DND-41 (cell line): ENCODE data around the gene FOXO4.

Experiments used
- ATAC-seq: fragments of 200-7000 bp; cut with Tn5 transposase; 3 replicates; pipeline ENCODE4 v1.9.1; 2021; ENCODE audit warnings: low read depth; ENCODE audit not compliant: insufficient read depth
- DNase-seq: peaks from one replicate; pipeline ENCODE4 v3.0.0-alpha.2; 2020
- H2AFZ ChIP-seq: 2 replicates; pipeline ENCODE4 v1.6.0; 2012; ENCODE audit warnings: low read depth, low read length
- H3K27ac ChIP-seq: 2 replicates; pipeline ENCODE4 v1.5.1; 2012; ENCODE audit warnings: low read length, inconsistent platforms
- H3K27me3 ChIP-seq: fragments of 200-600 bp; sonication (generic); 2 replicates; pipeline ENCODE4 v1.6.0; 2012; ENCODE audit warnings: low read length, mild to moderate bottlenecking, inconsistent platforms; ENCODE audit not compliant: insufficient read depth, poor library complexity
- H3K36me3 ChIP-seq: 2 replicates; pipeline ENCODE4 v1.5.1; 2012; ENCODE audit warnings: low read length, inconsistent platforms; ENCODE audit not compliant: insufficient read depth
- H3K4me1 ChIP-seq: 2 replicates; pipeline ENCODE4 v1.5.1; 2012; ENCODE audit warnings: mild to moderate bottlenecking, low read length; ENCODE audit not compliant: insufficient read depth
- H3K4me2 ChIP-seq: 2 replicates; pipeline ENCODE4 v1.6.0; 2012; ENCODE audit warnings: mild to moderate bottlenecking, moderate library complexity, low read length, inconsistent platforms; ENCODE audit not compliant: insufficient read depth
- H3K4me3 ChIP-seq, 2 experiments: fragments of 200-600 bp in 1 of 2; shearing (Covaris generic) in 1 of 2; 2 replicates each; pipeline ENCODE4 v1.5.1; 2012 to 2016; ENCODE audit warnings: inconsistent platforms in 2 of 2, low read length in 2 of 2, mild to moderate bottlenecking in 2 of 2, low read depth in 1 of 2, moderate library complexity in 1 of 2
- H3K79me2 ChIP-seq: 2 replicates; pipeline ENCODE4 v1.6.0; 2012; ENCODE audit warnings: low read length, inconsistent platforms; ENCODE audit not compliant: insufficient read depth
- H3K9ac ChIP-seq: 2 replicates; pipeline ENCODE4 v1.6.0; 2012; ENCODE audit warnings: low read depth, mild to moderate bottlenecking, inconsistent platforms, low read length, moderate library complexity
- H3K9me3 ChIP-seq: 2 replicates; pipeline ENCODE4 v1.5.1; 2012; ENCODE audit warnings: low read length, moderate library complexity, mild to moderate bottlenecking, inconsistent platforms; ENCODE audit not compliant: insufficient read depth, severe bottlenecking
- H4K20me1 ChIP-seq: 2 replicates; pipeline ENCODE4 v1.6.0; 2012; ENCODE audit warnings: low read length; ENCODE audit not compliant: insufficient read depth
- EZH2 ChIP-seq: IDR thresholded peaks from 3 replicates; pipeline ENCODE4 v1.6.1; 2012; ENCODE audit warnings: borderline replicate concordance, low read depth, mild to moderate bottlenecking, moderate library complexity, low read length, inconsistent platforms; ENCODE audit not compliant: severe bottlenecking
- TF ChIP-seq, protein P1 (sequence below): IDR thresholded peaks from 2 replicates; pipeline ENCODE4 v1.5.1; 2012; ENCODE audit warnings: borderline replicate concordance, low read length, moderate library complexity, mild to moderate bottlenecking; ENCODE audit not compliant: poor library complexity, severe bottlenecking; ENCODE audit errors: extremely low read depth

Gene FOXO4

DNA sequence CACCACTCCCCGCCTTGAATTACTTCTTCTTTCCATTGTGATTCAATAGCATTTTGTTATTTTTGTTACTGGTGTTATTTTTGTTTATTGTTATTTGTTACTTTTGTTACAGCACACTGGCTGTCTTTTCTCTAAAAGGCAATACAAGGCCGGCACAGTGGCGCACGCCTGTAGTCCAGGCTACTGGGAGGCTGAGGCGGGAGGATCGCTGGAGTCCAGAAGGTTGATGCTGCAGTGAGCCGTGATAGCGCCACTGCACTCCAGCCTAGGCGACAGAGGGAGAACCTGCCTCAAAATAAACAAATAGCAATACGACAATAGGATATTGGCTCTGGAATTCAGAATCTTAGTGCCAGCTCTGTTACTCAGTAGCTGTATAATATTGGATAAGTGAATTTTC is 21.7 kb downstream of the FOXO4 start:
- TF ChIP-seq, protein P1, sequence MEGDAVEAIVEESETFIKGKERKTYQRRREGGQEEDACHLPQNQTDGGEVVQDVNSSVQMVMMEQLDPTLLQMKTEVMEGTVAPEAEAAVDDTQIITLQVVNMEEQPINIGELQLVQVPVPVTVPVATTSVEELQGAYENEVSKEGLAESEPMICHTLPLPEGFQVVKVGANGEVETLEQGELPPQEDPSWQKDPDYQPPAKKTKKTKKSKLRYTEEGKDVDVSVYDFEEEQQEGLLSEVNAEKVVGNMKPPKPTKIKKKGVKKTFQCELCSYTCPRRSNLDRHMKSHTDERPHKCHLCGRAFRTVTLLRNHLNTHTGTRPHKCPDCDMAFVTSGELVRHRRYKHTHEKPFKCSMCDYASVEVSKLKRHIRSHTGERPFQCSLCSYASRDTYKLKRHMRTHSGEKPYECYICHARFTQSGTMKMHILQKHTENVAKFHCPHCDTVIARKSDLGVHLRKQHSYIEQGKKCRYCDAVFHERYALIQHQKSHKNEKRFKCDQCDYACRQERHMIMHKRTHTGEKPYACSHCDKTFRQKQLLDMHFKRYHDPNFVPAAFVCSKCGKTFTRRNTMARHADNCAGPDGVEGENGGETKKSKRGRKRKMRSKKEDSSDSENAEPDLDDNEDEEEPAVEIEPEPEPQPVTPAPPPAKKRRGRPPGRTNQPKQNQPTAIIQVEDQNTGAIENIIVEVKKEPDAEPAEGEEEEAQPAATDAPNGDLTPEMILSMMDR = no peak
- no peak for TF ChIP-seq EZH2
- ATAC-seq = no peak
- peaks cover 28% of the 10 kb centered on the region for H3K36me3 ChIP-seq
- no peaks in the 10 kb centered on the region for H3K27me3 ChIP-seq
- H3K4me2 ChIP-seq = peak overlapping the region; percentile 81
- H3K4me3 ChIP-seq = peak overlapping the region in 1 of 2 experiments; percentile 79; a peak in 2 of 4 replicates
- H3K27ac ChIP-seq = peak overlapping the region; percentile 99
- no peak overlapping the region for H2AFZ ChIP-seq
- H4K20me1 ChIP-seq = no peaks in the 10 kb centered on the region
- H3K9ac ChIP-seq = peak overlapping the region; percentile 86
- H3K79me2 ChIP-seq = peaks cover 32% of the 10 kb centered on the region
- peaks cover 45% of the 10 kb centered on the region for H3K4me1 ChIP-seq
- no peak for DNase-seq
- no peaks in the 10 kb centered on the region for H3K9me3 ChIP-seq

DNA sequence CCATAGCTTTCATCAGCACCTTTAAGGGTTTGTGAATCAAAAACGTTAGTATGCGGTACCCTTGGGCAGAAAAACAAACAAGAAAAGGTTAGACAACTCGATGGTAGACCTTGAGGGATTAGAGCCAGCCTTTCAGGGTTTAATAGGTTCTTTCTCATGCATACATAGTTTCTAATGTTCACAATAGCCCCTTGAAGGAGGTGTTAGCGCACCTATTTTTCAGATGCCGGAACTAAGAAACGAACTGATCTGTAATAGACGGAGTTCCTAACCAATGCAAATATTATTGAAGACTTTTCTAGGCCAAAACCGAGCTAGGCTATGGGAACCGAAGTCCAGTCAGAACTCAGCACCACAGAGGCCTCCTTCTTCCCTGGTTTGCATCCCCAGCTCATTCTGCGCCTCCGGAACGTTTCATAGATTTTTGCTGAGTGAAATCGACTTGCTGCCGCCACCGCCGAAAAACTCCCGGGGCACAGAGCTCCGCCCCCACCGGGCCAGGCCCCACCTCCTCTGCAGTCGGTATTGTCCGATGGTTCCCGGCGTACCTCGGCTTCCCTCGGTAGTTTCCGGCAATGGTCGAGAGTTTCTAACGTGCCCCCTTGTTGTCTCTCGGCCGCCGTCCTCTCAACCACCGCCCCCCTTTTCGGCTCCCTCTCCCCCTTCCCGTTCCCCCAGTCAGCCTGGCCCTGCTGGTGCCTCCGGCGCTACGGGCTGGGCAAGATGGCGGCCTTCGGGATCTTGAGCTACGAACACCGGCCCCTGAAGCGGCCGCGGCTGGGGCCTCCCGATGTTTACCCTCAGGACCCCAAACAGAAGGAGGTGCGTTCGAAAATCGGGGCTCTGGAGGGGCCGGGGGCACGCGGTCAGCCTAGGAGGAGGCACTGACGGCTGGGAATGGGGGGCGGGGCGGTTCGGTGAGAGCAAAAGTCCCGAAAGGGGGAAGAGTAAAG is 22.7 kb downstream of the FOXO4 start, which contains the start of gene MED12:
Gene MED12 (plus strand): TSS at position 565 of the 953 bp plus-strand sequence. CDS start 159 bp downstream, at position 724.
- H3K36me3 ChIP-seq = peaks cover 37% of the 10 kb centered on the region
- H3K79me2 ChIP-seq = peaks cover 32% of the 10 kb centered on the region
- H3K27me3 ChIP-seq = no peaks in the 10 kb centered on the region
- no peak for TF ChIP-seq EZH2
- TF ChIP-seq, protein P1 = no peak
- DNase-seq (peak; percentile 89), ATAC-seq (peak; percentile 96)
- H3K4me3 ChIP-seq = peak within 1 kb of the TSS; percentile 66 to 79; a peak in 3 of 4 replicates
- peak within 1 kb of the TSS; percentile 94 for H2AFZ ChIP-seq
- H3K9ac ChIP-seq = peak within 1 kb of the TSS; percentile 86
- H3K27ac ChIP-seq = peak within 1 kb of the TSS; percentile 99
- H3K9me3 ChIP-seq = no peaks in the 10 kb centered on the region
- peak within 1 kb of the TSS; percentile 81 for H3K4me2 ChIP-seq
- peaks cover 35% of the 10 kb centered on the region for H3K4me1 ChIP-seq
- H4K20me1 ChIP-seq = no peaks in the 10 kb centered on the region

DNA sequence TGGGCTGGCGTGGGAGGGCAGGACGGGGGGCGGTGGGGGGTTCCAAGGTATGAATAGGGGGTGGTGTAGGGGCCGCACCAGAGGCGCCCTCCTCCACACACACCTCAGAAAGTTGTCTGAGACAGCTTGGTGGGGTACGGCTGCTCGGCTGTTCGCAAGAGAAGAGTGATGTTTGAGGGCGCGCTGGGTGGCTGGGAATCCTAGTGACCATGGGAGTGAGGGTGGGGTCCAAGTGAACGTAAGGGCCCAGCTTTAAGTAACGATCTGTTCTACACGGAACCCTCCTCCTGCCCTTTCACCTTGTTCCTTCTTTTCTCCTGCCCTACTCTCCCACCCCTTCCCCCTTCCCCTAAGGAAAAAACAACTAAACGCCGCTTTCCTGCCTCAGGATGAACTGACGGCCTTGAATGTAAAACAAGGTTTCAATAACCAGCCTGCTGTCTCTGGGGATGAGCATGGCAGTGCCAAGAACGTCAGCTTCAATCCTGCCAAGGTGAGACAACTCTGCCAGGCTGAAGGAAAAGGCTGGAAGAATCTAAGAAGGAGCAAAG is 23.4 kb downstream of the FOXO4 start:
- H3K27me3 ChIP-seq = no peaks in the 10 kb centered on the region
- H4K20me1 ChIP-seq = no peaks in the 10 kb centered on the region
- no peak for DNase-seq
- peak overlapping the region; percentile 81 for H3K4me2 ChIP-seq
- H3K79me2 ChIP-seq = peaks cover 30% of the 10 kb centered on the region
- peaks cover 30% of the 10 kb centered on the region for H3K4me1 ChIP-seq
- H3K36me3 ChIP-seq = peaks cover 45% of the 10 kb centered on the region
- peak overlapping the region; percentile 76 for H2AFZ ChIP-seq
- H3K4me3 ChIP-seq = peak overlapping the region; percentile 66 to 79; a peak in 3 of 4 replicates
- peak overlapping the region; percentile 99 for H3K27ac ChIP-seq
- TF ChIP-seq, protein P1 = no peak
- no peak for TF ChIP-seq EZH2
- peak; percentile 12; the same call in 1 of the 3 replicates for ATAC-seq
- peak overlapping the region; percentile 86 for H3K9ac ChIP-seq
- H3K9me3 ChIP-seq = no peaks in the 10 kb centered on the region
